Ovary (tissue), 3 donors: ENCODE results near the gene ANGPT4.

ENCODE experiments used
- CTCF ChIP-seq, 3 donors: fragments of 450-650 bp in 2 of 3; fragments of 200-600 bp in 1 of 3; IDR thresholded peaks; one replicate each; pipeline versions ENCODE4 v1.5.1 to v1.8.0; 2016 to 2022; ENCODE audit warnings: antibody characterized with exemption in 3 of 3, mild to moderate bottlenecking in 1 of 3
- EP300 ChIP-seq: sonication (generic); formaldehyde crosslinking; IDR thresholded peaks from one replicate; pipeline ENCODE4 v1.6.1; 2017; ENCODE audit warnings: antibody characterized with exemption
- POLR2A ChIP-seq: fragments of 450-650 bp; IDR thresholded peaks from one replicate; pipeline ENCODE4 v1.6.1; 2017; ENCODE audit warnings: antibody characterized with exemption, mild to moderate bottlenecking, moderate library complexity
- donor health status: DM: no; HTN: no; CAD: no.

DNA sequence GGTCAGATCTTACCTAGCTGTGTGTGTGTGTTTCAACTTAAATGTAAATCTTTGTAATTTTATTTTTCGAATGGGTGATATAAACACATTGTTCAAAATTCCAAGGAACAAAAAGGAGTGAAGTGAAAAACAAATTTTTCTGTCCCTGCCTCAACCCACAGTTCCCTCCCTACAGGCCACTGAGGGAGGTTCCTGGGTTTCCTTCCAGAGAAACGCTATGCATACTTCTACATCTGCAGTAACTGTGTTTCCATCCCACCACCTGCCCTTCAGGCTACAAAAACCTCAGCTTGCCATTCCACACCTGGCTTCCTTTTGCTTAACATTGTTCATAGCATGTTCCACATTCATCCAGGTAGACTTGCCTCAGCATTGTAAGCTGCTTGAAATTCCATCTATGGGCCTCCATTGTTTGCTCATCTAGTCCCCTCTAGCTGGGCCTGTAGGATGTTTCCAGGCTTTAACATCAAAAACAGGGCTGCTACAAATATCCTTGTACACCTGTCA is 12.0 kb downstream of the ANGPT4 start:
- TF ChIP-seq CTCF (IDR thresholded peaks at IDR 0.05) (no peak), POLR2A (no peak), EP300 (no peak)
